Measurements from ENCODE around the gene GSDME. TPM values are rescaled to one million over a fixed set of nuclear protein-coding genes. Genes with fewer than 3 reads are reported as not detected.
"Not testable (repeated sequence)": the region's sequence is repeated elsewhere in the genome, so short reads cannot be mapped to it uniquely, and the experiment has no call there.

The GSDME gene
- total RNA-seq, 2 donors from 2014 or later, result 0.50 to 1.6 TPM

GRCh38 chr7:24740871-24741270, 16.4 kb downstream of the GSDME start:
- ATAC-seq (replicated peaks), result no peak
- peaks cover 5% of the 10 kb centered on the region for H3K27me3 Mint-ChIP-seq
- no peak overlapping the region for H3K4me3 Mint-ChIP-seq

GRCh38 chr7:24739306-24739705, 18.0 kb downstream of the GSDME start:
- peaks cover 1% of the 10 kb centered on the region for H3K27me3 Mint-ChIP-seq

More at GRCh38 chr7:24740871-24741270, 16.4 kb downstream of the GSDME start:
- Mint-ChIP-seq H3K36me3 (ENCODE audit: low read depth) (no peaks in the 10 kb centered on the region), H3K9me3 (peaks cover 2% of the 10 kb centered on the region), H3K4me1 (no peaks in the 10 kb centered on the region), H3K27ac (no peak overlapping the region)

GRCh38 chr7:24738577-24738976, 18.7 kb downstream of the GSDME start:
- no peaks in the 10 kb centered on the region for H3K36me3 Mint-ChIP-seq (ENCODE audit: low read depth)
- no peaks in the 10 kb centered on the region for H3K27me3 Mint-ChIP-seq
- no peak for ATAC-seq (replicated peaks)
- no peak overlapping the region for H3K27ac Mint-ChIP-seq
- H3K4me3 Mint-ChIP-seq, result no peak overlapping the region
- H3K4me1 Mint-ChIP-seq, result no peaks in the 10 kb centered on the region
- H3K9me3 Mint-ChIP-seq, result peaks cover 4% of the 10 kb centered on the region

More at GRCh38 chr7:24739306-24739705, 18.0 kb downstream of the GSDME start:
- H3K4me1 Mint-ChIP-seq, result no peaks in the 10 kb centered on the region
- no peak overlapping the region for H3K27ac Mint-ChIP-seq
- H3K4me3 Mint-ChIP-seq, result no peak overlapping the region
- no peaks in the 10 kb centered on the region for H3K36me3 Mint-ChIP-seq (ENCODE audit: low read depth)
- H3K9me3 Mint-ChIP-seq, result peaks cover 4% of the 10 kb centered on the region
- ATAC-seq (replicated peaks), result no peak

GRCh38 chr7:24737281-24737680, 20.0 kb downstream of the GSDME start:
- H3K4me1 Mint-ChIP-seq, result no peaks in the 10 kb centered on the region
- peaks cover 4% of the 10 kb centered on the region for H3K9me3 Mint-ChIP-seq
- no peak for ATAC-seq (replicated peaks)
- no peaks in the 10 kb centered on the region for H3K36me3 Mint-ChIP-seq (ENCODE audit: low read depth)
- no peak overlapping the region for H3K27ac Mint-ChIP-seq
- H3K4me3 Mint-ChIP-seq, result no peak overlapping the region
- no peaks in the 10 kb centered on the region for H3K27me3 Mint-ChIP-seq

GRCh38 chr7:24735594-24735993, 21.7 kb downstream of the GSDME start:
- H3K27ac Mint-ChIP-seq; H3K36me3 Mint-ChIP-seq (ENCODE audit: low read depth); ATAC-seq (replicated peaks); H3K9me3 Mint-ChIP-seq; H3K4me3 Mint-ChIP-seq; H3K4me1 Mint-ChIP-seq; H3K27me3 Mint-ChIP-seq: not testable (repeated sequence)

GRCh38 chr7:24734306-24734705, 23.0 kb downstream of the GSDME start:
- Mint-ChIP-seq H3K4me3 (no peak overlapping the region), H3K27ac (no peak overlapping the region), H3K9me3 (peaks cover 4% of the 10 kb centered on the region), H3K27me3 (peaks cover 7% of the 10 kb centered on the region), H3K4me1 (peaks cover 5% of the 10 kb centered on the region), H3K36me3 (ENCODE audit: low read depth) (no peaks in the 10 kb centered on the region)
- ATAC-seq (replicated peaks), result no peak

- Mint-ChIP-seq H3K36me3 (ENCODE audit: low read depth) (no peaks in the 10 kb centered on the region), H3K4me3 (no peak overlapping the region), H3K27ac (no peak overlapping the region), H3K27me3 (peaks cover 12% of the 10 kb centered on the region), H3K4me1 (peaks cover 12% of the 10 kb centered on the region), H3K9me3 (peaks cover 4% of the 10 kb centered on the region)
- no peak for ATAC-seq (replicated peaks)
These were observed 23.7 kb downstream of the GSDME start for GRCh38 chr7:24733414-24734060.

- H3K4me3 Mint-ChIP-seq, result no peak overlapping the region
- peaks cover 14% of the 10 kb centered on the region for H3K4me1 Mint-ChIP-seq
- peaks cover 12% of the 10 kb centered on the region for H3K27me3 Mint-ChIP-seq
- no peak overlapping the region for H3K27ac Mint-ChIP-seq
- H3K9me3 Mint-ChIP-seq, result peaks cover 4% of the 10 kb centered on the region
- H3K36me3 Mint-ChIP-seq (ENCODE audit: low read depth), result no peaks in the 10 kb centered on the region
- peak; percentile 34 for ATAC-seq (replicated peaks)
These were observed 24.4 kb downstream of the GSDME start for GRCh38 chr7:24732646-24733413.

GRCh38 chr7:24731313-24731712, 26.0 kb downstream of the GSDME start:
- Mint-ChIP-seq H3K4me3 (no peak overlapping the region), H3K27me3 (peaks cover 17% of the 10 kb centered on the region), H3K27ac (no peak overlapping the region), H3K36me3 (ENCODE audit: low read depth) (no peaks in the 10 kb centered on the region), H3K9me3 (peaks cover 4% of the 10 kb centered on the region), H3K4me1 (peaks cover 14% of the 10 kb centered on the region)
- no peak for ATAC-seq (replicated peaks)

- H3K4me1 Mint-ChIP-seq, result peaks cover 14% of the 10 kb centered on the region
- peaks cover 25% of the 10 kb centered on the region for H3K27me3 Mint-ChIP-seq
- peak; percentile 30 for ATAC-seq (replicated peaks)
- H3K27ac Mint-ChIP-seq, result no peak overlapping the region
- no peaks in the 10 kb centered on the region for H3K36me3 Mint-ChIP-seq (ENCODE audit: low read depth)
- no peaks in the 10 kb centered on the region for H3K9me3 Mint-ChIP-seq
- H3K4me3 Mint-ChIP-seq, result no peak overlapping the region
These were observed 27.3 kb downstream of the GSDME start for GRCh38 chr7:24730018-24730369.

- Mint-ChIP-seq H3K36me3 (ENCODE audit: low read depth) (no peaks in the 10 kb centered on the region), H3K4me3 (peak overlapping the region; percentile 45), H3K27ac (no peak overlapping the region), H3K27me3 (peaks cover 25% of the 10 kb centered on the region), H3K4me1 (peaks cover 14% of the 10 kb centered on the region), H3K9me3 (no peaks in the 10 kb centered on the region)
- no peak for ATAC-seq (replicated peaks)
These were observed 27.8 kb downstream of the GSDME start for GRCh38 chr7:24729365-24730017.

- Mint-ChIP-seq H3K36me3 (ENCODE audit: low read depth) (no peaks in the 10 kb centered on the region), H3K4me3 (peak overlapping the region; percentile 45), H3K27me3 (peaks cover 25% of the 10 kb centered on the region), H3K9me3 (no peaks in the 10 kb centered on the region), H3K4me1 (peaks cover 14% of the 10 kb centered on the region), H3K27ac (no peak overlapping the region)
- ATAC-seq (replicated peaks), result peak; percentile 63
These were observed 28.5 kb downstream of the GSDME start for GRCh38 chr7:24728503-24729364.

GRCh38 chr7:24728121-24728500, 29.2 kb downstream of the GSDME start:
- peak overlapping the region; percentile 45 for H3K4me3 Mint-ChIP-seq
- H3K9me3 Mint-ChIP-seq, result no peaks in the 10 kb centered on the region

More at GRCh38 chr7:24728121-24728500, 29.2 kb downstream of the GSDME start:
- H3K36me3 Mint-ChIP-seq (ENCODE audit: low read depth), result no peaks in the 10 kb centered on the region
- H3K27me3 Mint-ChIP-seq, result peaks cover 25% of the 10 kb centered on the region
- peaks cover 14% of the 10 kb centered on the region for H3K4me1 Mint-ChIP-seq
- no peak overlapping the region for H3K27ac Mint-ChIP-seq
- no peak for ATAC-seq (replicated peaks)

All from activated T-helper 17 cell treated with anti-CD3 and anti-CD28 coated beads, Interleukin-2, amount 50 U/mL, for 72 hours (primary cell).